K562 (cell line): ENCODE results near the gene HEXIM2. TPM values are rescaled to one million over a fixed set of nuclear protein-coding genes. Genes with fewer than 3 reads are reported as not detected.

Source experiments
- BRF1 ChIP-seq: IDR thresholded peaks from 3 replicates; pipeline ENCODE4 v1.6.1; 2011; ENCODE audit warnings: borderline replicate concordance, mild to moderate bottlenecking; ENCODE audit not compliant: insufficient read length; ENCODE audit errors: extremely low read depth
- HLTF ChIP-seq: fragments of 450-650 bp; IDR thresholded peaks from 2 replicates; pipeline ENCODE4 v1.6.1; 2016
- MYC ChIP-seq, 2 experiments: fragments of 250-450 bp in 1 of 2; sonication (Bioruptor Pico) in 1 of 2; IDR thresholded peaks; 2 replicates each; pipeline versions ENCODE4 v1.5.1 to v1.6.1; 2012 to 2021; ENCODE audit warnings: low read depth in 2 of 2, borderline replicate concordance in 1 of 2, improper control_type of control experiment in 1 of 2, low read length in 1 of 2, mild to moderate bottlenecking in 1 of 2, moderate library complexity in 1 of 2
- NR1H2 ChIP-seq: sonication (generic); formaldehyde crosslinking; IDR thresholded peaks from 2 replicates; pipeline ENCODE4 v1.4.0; 2020; ENCODE audit warnings: mild to moderate bottlenecking, missing genetic modification reagents
- RERE ChIP-seq: sonication (generic); formaldehyde crosslinking; IDR thresholded peaks from 2 replicates; pipeline ENCODE4 v1.8.0; 2023; ENCODE audit warnings: missing genetic modification reagents, mild to moderate bottlenecking, borderline replicate concordance
- RFX5 ChIP-seq: IDR thresholded peaks from 2 replicates; pipeline ENCODE4 v1.6.1; 2011; ENCODE audit warnings: low read depth, mild to moderate bottlenecking, improper control_type of control experiment, low read length
- TFAP4 ChIP-seq: sonication (generic); formaldehyde crosslinking; IDR thresholded peaks from 2 replicates; pipeline ENCODE4 v1.8.0; 2022; ENCODE audit warnings: missing genetic modification reagents, mild to moderate bottlenecking, moderate library complexity, borderline replicate concordance
- ZFP30 ChIP-seq: fragments of 250-450 bp; sonication (Bioruptor Pico); IDR thresholded peaks from 2 replicates; pipeline ENCODE4 v1.8.0; 2022; ENCODE audit warnings: moderate library complexity, mild to moderate bottlenecking, inconsistent platforms, borderline replicate concordance
- ZNF431 ChIP-seq: sonication (generic); formaldehyde crosslinking; IDR thresholded peaks from 2 replicates; pipeline ENCODE4 v1.8.0; 2022; ENCODE audit warnings: mild to moderate bottlenecking, missing genetic modification reagents
- ZNF57 ChIP-seq: fragments of 450-650 bp; formaldehyde crosslinking; IDR thresholded peaks from 2 replicates; pipeline ENCODE4 v1.4.0; 2020; ENCODE audit warnings: mild to moderate bottlenecking, moderate library complexity
- polyA plus RNA-seq, 8 experiments: library from polyadenylated mRNA; depleted of rRNA in 4 of 8; stranded (reverse) in 5 of 8; unstranded in 3 of 8; fragments of >200 nt; fragmentation: Nextera tagmentation in 2 of 8; fragmentation: Illumina TruSeq in 1 of 8; extraction: Ambion mirVana in 2 of 8; extraction: Trizol in 1 of 8; gene quantifications; 2 replicates each; pipeline versions ENCODE4 v1.2.1 to v1.2.3, GENCODE V29; 2011 to 2014; ENCODE audit warnings: inconsistent platforms in 1 of 8, missing spikeins in 1 of 8
- total RNA-seq, 7 experiments: library from RNA; depleted of rRNA in 6 of 7; stranded (reverse); fragments of >200 nt in 6 of 7; fragmentation: Illumina TruSeq in 2 of 7; extraction: Trizol in 2 of 7; gene quantifications; 2 replicates each; pipeline versions ENCODE4 v1.2.1 to v1.2.3, GENCODE V29; 2011 to 2021; ENCODE audit warnings: low replicate concordance in 1 of 7
- TF ChIP-seq, protein P1 (sequence below): fragments of 450-650 bp; IDR thresholded peaks from 2 replicates; pipeline ENCODE4 v1.6.1; 2016; ENCODE audit warnings: missing biosample characterization, missing genetic modification characterization
- TF ChIP-seq, protein P2 (sequence below): fragments of 450-650 bp; IDR thresholded peaks from 2 replicates; pipeline ENCODE4 v1.6.1; 2016; ENCODE audit warnings: low read depth, mild to moderate bottlenecking, moderate library complexity
- TF ChIP-seq, protein P3 (sequence below): sonication (generic); formaldehyde crosslinking; IDR thresholded peaks from 2 replicates; pipeline ENCODE4 v1.8.0; 2022; ENCODE audit warnings: missing genetic modification reagents, mild to moderate bottlenecking, borderline replicate concordance

The HEXIM2 gene
- total and polyA plus RNA-seq, 9 of the 15 experiments (the other 6 are each of a cell fraction or from before 2014, with no cell fraction given): 0.69 to 3.4 (median 1.1) TPM; not detected in 2

DNA sequence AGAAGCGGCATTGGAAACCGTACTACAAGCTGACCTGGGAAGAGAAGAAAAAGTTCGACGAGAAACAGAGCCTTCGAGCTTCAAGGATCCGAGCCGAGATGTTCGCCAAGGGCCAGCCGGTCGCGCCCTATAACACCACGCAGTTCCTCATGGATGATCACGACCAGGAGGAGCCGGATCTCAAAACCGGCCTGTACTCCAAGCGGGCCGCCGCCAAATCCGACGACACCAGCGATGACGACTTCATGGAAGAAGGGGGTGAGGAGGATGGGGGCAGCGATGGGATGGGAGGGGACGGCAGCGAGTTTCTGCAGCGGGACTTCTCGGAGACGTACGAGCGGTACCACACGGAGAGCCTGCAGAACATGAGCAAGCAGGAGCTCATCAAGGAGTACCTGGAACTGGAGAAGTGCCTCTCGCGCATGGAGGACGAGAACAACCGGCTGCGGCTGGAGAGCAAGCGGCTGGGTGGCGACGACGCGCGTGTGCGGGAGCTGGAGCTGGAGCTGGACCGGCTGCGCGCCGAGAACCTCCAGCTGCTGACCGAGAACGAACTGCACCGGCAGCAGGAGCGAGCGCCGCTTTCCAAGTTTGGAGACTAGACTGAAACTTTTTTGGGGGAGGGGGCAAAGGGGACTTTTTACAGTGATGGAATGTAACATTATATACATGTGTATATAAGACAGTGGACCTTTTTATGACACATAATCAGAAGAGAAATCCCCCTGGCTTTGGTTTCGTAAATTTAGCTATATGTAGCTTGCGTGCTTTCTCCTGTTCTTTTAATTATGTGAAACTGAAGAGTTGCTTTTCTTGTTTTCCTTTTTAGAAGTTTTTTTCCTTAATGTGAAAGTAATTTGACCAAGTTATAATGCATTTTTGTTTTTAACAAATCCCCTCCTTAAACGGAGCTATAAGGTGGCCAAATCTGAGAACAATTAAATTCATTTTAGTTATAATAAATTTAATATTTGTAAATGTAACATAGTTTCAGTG lies 11.7 kb upstream of the HEXIM2 start (continued):
- peak; percentile 85 for TF ChIP-seq TFAP4 (CRISPR knock-in tag)
- 0 out of 2 replicates have a peak, but pooled peaks have one; percentile 65 for TF ChIP-seq RERE (CRISPR knock-in tag)
- no peak for TF ChIP-seq RFX5
- TF ChIP-seq, protein P1, sequence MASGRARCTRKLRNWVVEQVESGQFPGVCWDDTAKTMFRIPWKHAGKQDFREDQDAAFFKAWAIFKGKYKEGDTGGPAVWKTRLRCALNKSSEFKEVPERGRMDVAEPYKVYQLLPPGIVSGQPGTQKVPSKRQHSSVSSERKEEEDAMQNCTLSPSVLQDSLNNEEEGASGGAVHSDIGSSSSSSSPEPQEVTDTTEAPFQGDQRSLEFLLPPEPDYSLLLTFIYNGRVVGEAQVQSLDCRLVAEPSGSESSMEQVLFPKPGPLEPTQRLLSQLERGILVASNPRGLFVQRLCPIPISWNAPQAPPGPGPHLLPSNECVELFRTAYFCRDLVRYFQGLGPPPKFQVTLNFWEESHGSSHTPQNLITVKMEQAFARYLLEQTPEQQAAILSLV (tag): no peak
- TF ChIP-seq, protein P2, sequence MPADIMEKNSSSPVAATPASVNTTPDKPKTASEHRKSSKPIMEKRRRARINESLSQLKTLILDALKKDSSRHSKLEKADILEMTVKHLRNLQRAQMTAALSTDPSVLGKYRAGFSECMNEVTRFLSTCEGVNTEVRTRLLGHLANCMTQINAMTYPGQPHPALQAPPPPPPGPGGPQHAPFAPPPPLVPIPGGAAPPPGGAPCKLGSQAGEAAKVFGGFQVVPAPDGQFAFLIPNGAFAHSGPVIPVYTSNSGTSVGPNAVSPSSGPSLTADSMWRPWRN: no peak
- no peak for TF ChIP-seq ZNF57 (CRISPR knock-in tag)
- peak; percentile 50; the same call in 1 of the 2 replicates for TF ChIP-seq MYC (IDR thresholded peaks at IDR 0.05; ENCODE audit: low read depth, low read length)
- no peak for TF ChIP-seq MYC (CRISPR knock-in tag; IDR thresholded peaks at IDR 0.05; ENCODE audit: borderline replicate concordance, low read depth)
- TF ChIP-seq ZFP30 (CRISPR knock-in tag): no peak
- no peak for TF ChIP-seq BRF1
- TF ChIP-seq, protein P3, sequence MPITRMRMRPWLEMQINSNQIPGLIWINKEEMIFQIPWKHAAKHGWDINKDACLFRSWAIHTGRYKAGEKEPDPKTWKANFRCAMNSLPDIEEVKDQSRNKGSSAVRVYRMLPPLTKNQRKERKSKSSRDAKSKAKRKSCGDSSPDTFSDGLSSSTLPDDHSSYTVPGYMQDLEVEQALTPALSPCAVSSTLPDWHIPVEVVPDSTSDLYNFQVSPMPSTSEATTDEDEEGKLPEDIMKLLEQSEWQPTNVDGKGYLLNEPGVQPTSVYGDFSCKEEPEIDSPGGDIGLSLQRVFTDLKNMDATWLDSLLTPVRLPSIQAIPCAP: no peak
- 0 out of 2 replicates have a peak, but pooled peaks have one; percentile 49 for TF ChIP-seq HLTF
- TF ChIP-seq ZNF431: peak; percentile 28; the same call in 1 of the 2 replicates
- no peak for TF ChIP-seq NR1H2 (CRISPR knock-in tag)
